ENCODE data around the gene DNAH17.
A peak's percentile ranks its signal among the peaks of the same experiment; 100 is the strongest.

The DNAH17 gene

GRCh38 chr17:78475211-78475610 lies 102.0 kb downstream of the DNAH17 start:
- ATAC-seq = no peak
- TF ChIP-seq ZC3H10 (CRISPR knock-in tag; IDR thresholded peaks at IDR 0.05) (no peak), ARNTL (CRISPR knock-in tag; IDR thresholded peaks at IDR 0.05; ENCODE audit: borderline replicate concordance, low read depth) (no peak), CSDC2 (CRISPR knock-in tag; IDR thresholded peaks at IDR 0.05) (no peak), ZNF565 (CRISPR knock-in tag; conservative IDR thresholded peaks at IDR 0.05; ENCODE audit: low read depth) (no peak), ZNF70 (CRISPR knock-in tag; IDR thresholded peaks at IDR 0.05) (no peak), RARB (CRISPR knock-in tag; IDR thresholded peaks at IDR 0.05) (no peak), OSR1 (CRISPR knock-in tag; IDR thresholded peaks at IDR 0.05) (no peak), TSHZ2 (CRISPR knock-in tag; IDR thresholded peaks at IDR 0.05) (no peak), GLIS3 (CRISPR knock-in tag; IDR thresholded peaks at IDR 0.05) (no peak), TCF4 (CRISPR knock-in tag; IDR thresholded peaks at IDR 0.05; ENCODE audit: borderline replicate concordance) (no peak), CSRNP3 (CRISPR knock-in tag; IDR thresholded peaks at IDR 0.05) (no peak)

GRCh38 chr17:78474614-78475146 lies 102.5 kb downstream of the DNAH17 start:
- ATAC-seq = no peak

GRCh38 chr17:78473951-78474613 lies 103.1 kb downstream of the DNAH17 start:
- peak; percentile 24 for ATAC-seq
- TF ChIP-seq BACH2 (CRISPR knock-in tag; IDR thresholded peaks at IDR 0.05; ENCODE audit: borderline replicate concordance) (no peak), SNAI2 (CRISPR knock-in tag; IDR thresholded peaks at IDR 0.05) (no peak), TCF4 (CRISPR knock-in tag; IDR thresholded peaks at IDR 0.05; ENCODE audit: borderline replicate concordance) (no peak), PPARA (CRISPR knock-in tag; IDR thresholded peaks at IDR 0.05; ENCODE audit: borderline replicate concordance) (no peak), GLIS3 (CRISPR knock-in tag; IDR thresholded peaks at IDR 0.05) (no peak), TSHZ2 (CRISPR knock-in tag; IDR thresholded peaks at IDR 0.05) (no peak), CREB5 (CRISPR knock-in tag; IDR thresholded peaks at IDR 0.05; ENCODE audit: low read depth) (no peak), PATZ1 (CRISPR knock-in tag; IDR thresholded peaks at IDR 0.05; ENCODE audit: borderline replicate concordance) (no peak)

More at GRCh38 chr17:78474614-78475146, 102.5 kb downstream of the DNAH17 start:
- TF ChIP-seq ZFP30 (CRISPR knock-in tag; IDR thresholded peaks at IDR 0.05) = no peak
- no peak for TF ChIP-seq ESRRG (CRISPR knock-in tag; IDR thresholded peaks at IDR 0.05)
- no peak for TF ChIP-seq POU6F1 (CRISPR knock-in tag; IDR thresholded peaks at IDR 0.05; ENCODE audit: borderline replicate concordance, low read depth)
- no peak for TF ChIP-seq ISL1 (CRISPR knock-in tag; IDR thresholded peaks at IDR 0.05)
- TF ChIP-seq PATZ1 (CRISPR knock-in tag; IDR thresholded peaks at IDR 0.05; ENCODE audit: borderline replicate concordance) = no peak
- TF ChIP-seq OSR1 (CRISPR knock-in tag; IDR thresholded peaks at IDR 0.05) = no peak

Data from SK-N-SH treated with all-trans-retinoic acid at 6 μM for 48 hours (cell line).